CD4-positive, alpha-beta T cell treated with Interleukin-12 subunit alpha and Interleukin-12 subunit beta, for 1 hour (primary cell): Measurements from ENCODE around the gene ANKRD33B.
"Not testable (repeated sequence)": the region's sequence is repeated elsewhere in the genome, so short reads cannot be mapped to it uniquely, and the experiment has no call there.

Experiments
- DNase-seq: peaks from one replicate; pipeline ENCODE4 v3.0.0-alpha.2; 2020

The ANKRD33B gene

GRCh38 chr5:10664180-10664769 lies 100.4 kb downstream of the ANKRD33B start:
- DNase-seq, result not testable (repeated sequence)

GRCh38 chr5:10665799-10666198 lies 101.9 kb downstream of the ANKRD33B start:
- no peak for DNase-seq

GRCh38 chr5:10666531-10667299 lies 102.8 kb downstream of the ANKRD33B start:
- DNase-seq, result no peak

GRCh38 chr5:10667431-10668057 lies 103.7 kb downstream of the ANKRD33B start:
- no peak for DNase-seq

- DNase-seq, result no peak
Measured at GRCh38 chr5:10668697-10669096, 104.8 kb downstream of the ANKRD33B start.

- no peak for DNase-seq
Measured at GRCh38 chr5:10669983-10670382, 106.1 kb downstream of the ANKRD33B start.

- no peak for DNase-seq
Measured at GRCh38 chr5:10671041-10672008, 107.5 kb downstream of the ANKRD33B start.

- DNase-seq, result no peak
Measured at GRCh38 chr5:10672146-10673016, 108.5 kb downstream of the ANKRD33B start.

GRCh38 chr5:10673017-10673389 lies 109.1 kb downstream of the ANKRD33B start:
- DNase-seq, result no peak

- DNase-seq, result no peak
Measured at GRCh38 chr5:10673407-10673806, 109.5 kb downstream of the ANKRD33B start.

GRCh38 chr5:10674096-10674495 lies 110.2 kb downstream of the ANKRD33B start:
- no peak for DNase-seq

GRCh38 chr5:10674582-10674981 lies 110.7 kb downstream of the ANKRD33B start:
- no peak for DNase-seq

- DNase-seq, result no peak
Measured at GRCh38 chr5:10675177-10675700, 111.4 kb downstream of the ANKRD33B start.

- no peak for DNase-seq
Measured at GRCh38 chr5:10676224-10676623, 112.4 kb downstream of the ANKRD33B start.

GRCh38 chr5:10676946-10677345 lies 113.1 kb downstream of the ANKRD33B start:
- no peak for DNase-seq

- no peak for DNase-seq
Measured at GRCh38 chr5:10677533-10677932, 113.7 kb downstream of the ANKRD33B start.

GRCh38 chr5:10678244-10678643 lies 114.4 kb downstream of the ANKRD33B start:
- no peak for DNase-seq

GRCh38 chr5:10679336-10679988 lies 115.6 kb downstream of the ANKRD33B start:
- DNase-seq, result no peak

- DNase-seq, result no peak
Measured at GRCh38 chr5:10680876-10681481, 117.1 kb downstream of the ANKRD33B start.
